Adrenal gland (tissue), 12 donors: ENCODE measurements around the gene NACAD. TPM values are rescaled to one million over a fixed set of nuclear protein-coding genes. Genes with fewer than 3 reads are reported as not detected.

Experiments used
- DNase-seq, 7 donors: peaks; one replicate each; pipeline ENCODE4 v3.0.0-alpha.2; 2019 to 2020
- H3K27ac ChIP-seq, 5 donors: fragments of 200-600 bp; sonication (generic) in 4 of 5; 1 replicate in 3 of 5; 2 replicates in 2 of 5; pipeline versions ENCODE4 v1.5.1 to v1.8.0; 2016 to 2020; ENCODE audit warnings: mild to moderate bottlenecking in 1 of 5
- H3K27me3 ChIP-seq: fragments of 200-600 bp; 2 replicates; pipeline ENCODE4 v1.8.0; 2021
- H3K36me3 ChIP-seq, 2 donors: fragments of 200-600 bp; replicated peaks in 1 of 2; 1 replicate in 1 of 2; 2 replicates in 1 of 2; pipeline versions ENCODE4 v1.5.1 to v1.8.0; 2018 to 2022
- H3K4me1 ChIP-seq, 2 donors: fragments of 200-600 bp; replicated peaks in 1 of 2; 1 replicate in 1 of 2; 2 replicates in 1 of 2; pipeline versions ENCODE4 v1.5.1 to v1.8.0; 2018 to 2021
- H3K4me3 ChIP-seq, 4 donors: fragments of 200-600 bp; sonication (generic) in 3 of 4; one replicate each; pipeline ENCODE4 v1.5.1; 2016 to 2018
- H3K9me3 ChIP-seq, 3 donors: fragments of 200-600 bp; sonication (generic) in 1 of 3; replicated peaks in 1 of 3; 1 replicate in 2 of 3; 2 replicates in 1 of 3; pipeline versions ENCODE4 v1.5.1 to v1.8.0; 2016 to 2021
- CTCF ChIP-seq, 6 experiments: fragments of 450-650 bp in 4 of 6; fragments of 200-600 bp in 2 of 6; sonication (generic) in 1 of 6; IDR thresholded peaks; 1 replicate in 5 of 6; 2 replicates in 1 of 6; pipeline versions ENCODE4 v1.5.1 to v1.8.0; 2016 to 2021; ENCODE audit warnings: antibody characterized with exemption in 6 of 6, mild to moderate bottlenecking in 2 of 6, moderate library complexity in 1 of 6
- POLR2A ChIP-seq, 2 donors: fragments of 450-650 bp; IDR thresholded peaks; one replicate each; pipeline ENCODE4 v1.6.1; 2017; ENCODE audit warnings: antibody characterized with exemption in 2 of 2, mild to moderate bottlenecking in 2 of 2, moderate library complexity in 1 of 2
- WGBS, 4 donors: extraction: QIAGEN DNeasy Blood & Tissue Kit in 2 of 4; methylation state at CpG; one replicate each; pipeline versions ENCODE4 v1.1.5 to v1.1.7; 2013 to 2017; 5-methylcytosine and 5-hydroxymethylcytosine counted together
- intact Hi-C, 2 donors: fragments of 100-400 bp; cut with DNase I; formaldehyde crosslinking; loops; one replicate each; pipeline versions ENCODE4 v1.14.1 to v1.15.0; 2022 to 2023
- polyA plus RNA-seq, 3 donors: library from polyadenylated mRNA; stranded (reverse); fragments of 200-250 nt in 2 of 3; fragments of 350-450 nt in 1 of 3; fragmentation: Illumina TruSeq in 1 of 3; extraction: RNeasy Lipid Tissue Mini Kit (QIAGEN cat#74804) in 1 of 3; gene quantifications; one replicate each; pipeline ENCODE4 v1.2.3, GENCODE V29; 2013 to 2014
- total RNA-seq, 9 donors: library from RNA; depleted of rRNA in 4 of 9; stranded (reverse); fragments of >200 nt in 4 of 9; fragments of 120-200 nt in 1 of 9; fragmentation: NEBNext Ultra II Directional in 1 of 9; extraction: Animal tissue kit (Norgen Biotek cat#: 25700) in 1 of 9; gene quantifications; one replicate each; pipeline versions ENCODE4 v1.1.0 to v1.2.4, GENCODE V29; 2013 to 2023
- donor health status: healthy with polysubstance abuse.
- donor health status: Bipolar disorder and iron deficiency.
- donor health status: DM: yes; HTN: yes; CAD: no.
- donor health status: DM: no; HTN: no; CAD: no.
- donor health status: DM: no; HTN: no; CAD: no.
- donor health status: DM: yes; HTN: yes; CAD: no.

The NACAD gene
- total and polyA plus RNA-seq, 12 donors = 0.93 to 12.1 (median 2.4) TPM

GRCh38 chr7:45048748-45049147 is 40.0 kb downstream of the NACAD start:
- peaks cover 0 to 5% of the 10 kb centered on the region in 2 donors for H3K36me3 ChIP-seq
- H3K27me3 ChIP-seq = no peaks in the 10 kb centered on the region
- WGBS, 4 donors = 85 to 100% (median 96%) methylated on average over 1 of the region's 1 CpG
- intact Hi-C loops = no loop called here
- no peak overlapping the region for H3K4me3 ChIP-seq
- no peak overlapping the region for H3K27ac ChIP-seq
- peak in 1 of 7 donors; percentile 3 for DNase-seq
- H3K4me1 ChIP-seq = no peaks in the 10 kb centered on the region
- TF ChIP-seq CTCF (IDR thresholded peaks at IDR 0.05) (no peak), POLR2A (IDR thresholded peaks at IDR 0.05) (no peak)
- no peaks in the 10 kb centered on the region for H3K9me3 ChIP-seq

- TF ChIP-seq CTCF (IDR thresholded peaks at IDR 0.05) (no peak), POLR2A (IDR thresholded peaks at IDR 0.05) (no peak)
- peaks cover 0 to 23% of the 10 kb centered on the region in 2 donors for H3K36me3 ChIP-seq
- WGBS, 4 donors = 75 to 94% (median 81%) methylated on average over 5 of the region's 5 CpGs
Measured at GRCh38 chr7:45044338-45044737, 44.4 kb downstream of the NACAD start.

DNA sequence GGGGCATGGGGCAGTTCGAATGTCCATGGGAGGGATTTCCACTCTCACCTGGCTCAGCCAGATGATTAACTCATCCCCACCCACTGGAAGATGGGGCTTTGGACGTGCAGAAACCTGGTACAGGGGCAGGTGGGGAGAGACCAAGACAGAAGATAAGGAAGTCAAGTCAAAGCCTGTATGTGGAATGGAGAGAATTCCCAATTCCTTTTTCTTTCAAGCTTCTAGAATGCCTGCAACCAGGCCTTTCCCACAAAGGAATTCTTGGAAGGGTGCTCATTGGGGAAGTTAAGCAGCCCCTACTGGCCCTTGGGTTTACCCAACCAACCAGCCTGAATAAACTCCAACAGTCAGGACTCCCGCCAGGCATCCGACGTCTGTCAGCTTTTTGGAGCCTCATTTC is 49.7 kb downstream of the NACAD start:
- no peak overlapping the region for H3K4me3 ChIP-seq
- H3K27ac ChIP-seq = no peak overlapping the region
- H3K27me3 ChIP-seq = no peaks in the 10 kb centered on the region
- H3K36me3 ChIP-seq = peaks cover 0 to 28% of the 10 kb centered on the region in 2 donors
- peak in 1 of 7 donors; percentile 20 for DNase-seq
- 89 to 93% (median 90%) methylated on average over 5 of the region's 5 CpGs for WGBS, 4 donors
- intact Hi-C loops = no loop called here
- TF ChIP-seq CTCF (IDR thresholded peaks at IDR 0.05) = no peak
- no peak for TF ChIP-seq POLR2A (IDR thresholded peaks at IDR 0.05)
- H3K4me1 ChIP-seq = peaks cover 2 to 9% of the 10 kb centered on the region in 2 donors
- H3K9me3 ChIP-seq = no peaks in the 10 kb centered on the region

More at GRCh38 chr7:45044338-45044737, 44.4 kb downstream of the NACAD start:
- Histone ChIP-seq H3K27me3 (no peaks in the 10 kb centered on the region), H3K4me1 (no peaks in the 10 kb centered on the region), H3K27ac (no peak overlapping the region), H3K9me3 (no peaks in the 10 kb centered on the region), H3K4me3 (no peak overlapping the region)
- intact Hi-C loops = no loop called here
- no peak for DNase-seq

GRCh38 chr7:45037876-45038275 is 50.9 kb downstream of the NACAD start:
- no peak for TF ChIP-seq POLR2A (IDR thresholded peaks at IDR 0.05)
- no peak for TF ChIP-seq CTCF (IDR thresholded peaks at IDR 0.05)
- WGBS, 4 donors = 96 to 99% (median 97%) methylated on average over 5 of the region's 5 CpGs

More at GRCh38 chr7:45037876-45038275, 50.9 kb downstream of the NACAD start:
- DNase-seq = no peak
- Histone ChIP-seq H3K36me3 (peaks cover 0 to 28% of the 10 kb centered on the region in 2 donors), H3K4me3 (no peak overlapping the region), H3K27ac (no peak overlapping the region), H3K27me3 (no peaks in the 10 kb centered on the region), H3K4me1 (peaks cover 12 to 22% of the 10 kb centered on the region in 2 donors), H3K9me3 (no peaks in the 10 kb centered on the region)
- intact Hi-C loops = no loop called here
